Measurements from ENCODE around the gene KIZ.

DNA sequence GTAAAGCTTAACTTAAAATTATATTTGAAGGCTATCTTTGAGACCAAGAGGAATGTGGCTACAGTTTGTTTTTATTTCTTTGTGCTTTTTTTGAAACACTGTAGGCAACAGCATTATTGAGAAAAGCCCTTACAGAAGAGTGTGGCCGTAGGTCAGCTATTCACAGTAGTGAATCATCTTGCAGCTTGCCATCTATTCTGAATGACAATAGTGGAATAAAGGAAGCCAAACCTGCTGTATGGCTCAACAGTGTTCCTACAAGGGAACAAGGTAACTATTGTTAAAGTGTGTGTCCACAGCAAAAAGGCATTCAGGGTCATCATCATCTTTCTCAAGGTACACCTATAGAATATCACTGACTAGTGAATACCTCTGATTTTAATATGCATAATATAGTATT is 88.5 kb downstream of the KIZ start:
- TF ChIP-seq POLR2A (IDR thresholded peaks at IDR 0.05; ENCODE audit: extremely low read depth, insufficient read length) = no peak
- no peak for TF ChIP-seq CTCF (IDR thresholded peaks at IDR 0.05; ENCODE audit: low read depth, low read length)
- TF ChIP-seq MAX (IDR thresholded peaks at IDR 0.05; ENCODE audit: low read depth, low read length) = no peak
- TF ChIP-seq MYC (IDR thresholded peaks at IDR 0.05; ENCODE audit: low read depth, low read length) = no peak

Measured in NB4 (cell line).